T-helper 17 cell (primary cell): ENCODE measurements around the gene TRHDE. TPM values are rescaled to one million over a fixed set of nuclear protein-coding genes. Genes with fewer than 3 reads are reported as not detected.

Source experiments
- ATAC-seq: fragments of 150-1000 bp; cut with Tn5 transposase; 2 replicates; pipeline ENCODE4 v1.10.0; 2021; ENCODE audit warnings: mild to moderate bottlenecking, moderate library complexity
- DNase-seq, 3 donors: peaks; one replicate each; pipeline versions ENCODE4 v3.0.0 to v3.0.0-alpha.2; 2020 to 2021
- H3K9me3 ChIP-seq: one replicate; pipeline ENCODE4 v1.7.0; 2013; ENCODE audit warnings: low read length, mild to moderate bottlenecking; ENCODE audit not compliant: control insufficient read depth, poor library complexity, severe bottlenecking
- H3K27ac Mint-ChIP-seq: one replicate; pipeline ENCODE4 v1.8.0; 2022; ENCODE audit warnings: mild to moderate bottlenecking, moderate library complexity, mixed read lengths
- H3K27me3 Mint-ChIP-seq: one replicate; pipeline ENCODE4 v1.8.0; 2022; ENCODE audit warnings: mixed read lengths
- H3K36me3 Mint-ChIP-seq: one replicate; pipeline ENCODE4 v1.8.0; 2022; ENCODE audit warnings: low read depth, mixed read lengths
- H3K4me1 Mint-ChIP-seq: one replicate; pipeline ENCODE4 v1.8.0; 2022; ENCODE audit warnings: mild to moderate bottlenecking, mixed read lengths
- H3K4me3 Mint-ChIP-seq: one replicate; pipeline ENCODE4 v1.8.0; 2022; ENCODE audit warnings: mild to moderate bottlenecking, moderate library complexity, mixed read lengths
- total RNA-seq, 4 donors: library from RNA in 2 of 4; stranded (reverse) in 2 of 4; gene quantifications; one replicate each; pipeline ENCODE4 v1.2.3 and lab custom pipeline; 2022 to 2026

Gene TRHDE
- total RNA-seq, 2 donors from 2014 or later: 0.26 TPM; not detected in 1

DNA sequence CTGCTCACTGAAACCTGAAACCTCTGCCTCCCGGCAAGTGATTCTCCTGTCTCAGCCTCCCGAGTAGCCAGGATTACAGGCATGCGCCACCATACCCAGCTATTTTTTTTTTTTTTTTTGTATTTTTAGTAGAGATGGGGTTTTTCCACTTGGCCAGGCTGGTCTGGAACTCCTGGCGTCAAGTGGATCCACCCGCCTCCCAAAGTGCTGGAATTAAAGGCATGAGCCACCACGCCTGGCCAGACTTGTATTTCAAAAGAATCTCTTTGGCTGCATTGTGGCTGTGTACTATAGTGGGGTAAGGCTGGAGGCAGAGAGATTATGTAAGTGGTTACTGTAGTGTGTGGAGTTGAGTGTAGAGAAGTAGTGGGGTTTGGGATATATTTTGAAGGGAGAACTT, 35.1 kb downstream of the TRHDE start:
- H3K27ac Mint-ChIP-seq: no peak overlapping the region
- no peak overlapping the region for H3K4me3 Mint-ChIP-seq

DNA sequence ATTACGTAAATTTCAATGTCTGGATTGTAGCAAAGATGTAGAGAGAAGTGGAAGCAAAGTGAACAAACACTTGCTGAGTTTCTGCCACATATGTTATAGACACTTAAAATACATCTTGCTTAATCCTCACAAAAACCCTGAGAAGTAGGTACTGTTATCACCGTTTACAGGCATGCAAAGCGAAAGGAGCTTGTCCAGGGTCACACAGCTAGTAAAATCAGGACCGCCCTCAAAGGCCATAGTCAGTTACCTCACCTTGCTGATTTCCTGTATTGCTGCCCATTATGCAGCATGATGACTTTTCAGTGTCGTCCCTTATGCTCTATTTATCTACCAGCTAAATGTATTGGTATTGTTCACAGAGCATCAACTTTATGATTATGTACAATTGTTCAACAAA, 39.8 kb downstream of the TRHDE start:
- no peak overlapping the region for H3K4me3 Mint-ChIP-seq
- no peaks in the 10 kb centered on the region for H3K9me3 ChIP-seq
- no peak for DNase-seq
- peaks cover 2% of the 10 kb centered on the region for H3K36me3 Mint-ChIP-seq
- no peaks in the 10 kb centered on the region for H3K4me1 Mint-ChIP-seq
- no peaks in the 10 kb centered on the region for H3K27me3 Mint-ChIP-seq
- no peak overlapping the region for H3K27ac Mint-ChIP-seq
- no peak for ATAC-seq

More for the DNA sequence above, 35.1 kb downstream of the TRHDE start:
- no peaks in the 10 kb centered on the region for H3K4me1 Mint-ChIP-seq
- peaks cover 2% of the 10 kb centered on the region for H3K36me3 Mint-ChIP-seq
- no peaks in the 10 kb centered on the region for H3K9me3 ChIP-seq
- ATAC-seq (no peak), DNase-seq (no peak)
- no peaks in the 10 kb centered on the region for H3K27me3 Mint-ChIP-seq

DNA sequence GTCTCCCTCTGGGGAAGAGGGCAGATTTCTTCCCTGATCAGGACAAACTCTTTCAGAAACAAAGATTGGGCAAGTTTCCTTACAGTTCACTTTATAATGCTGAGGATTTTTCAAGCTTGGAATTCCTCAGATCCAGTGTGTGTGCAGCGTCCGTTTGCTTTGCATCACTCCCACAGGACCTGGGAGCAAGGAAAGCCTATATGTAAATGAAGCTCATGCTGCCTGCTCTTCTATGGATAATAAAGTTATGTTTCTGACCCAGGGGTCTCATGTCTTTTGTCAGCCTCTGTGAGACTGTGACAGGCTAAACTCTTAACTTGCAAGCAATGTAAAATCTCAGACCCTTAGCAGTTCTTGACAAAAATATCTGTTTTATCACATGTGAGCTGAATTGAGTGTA, 41.6 kb downstream of the TRHDE start:
- ATAC-seq: no peak
- Mint-ChIP-seq H3K27ac (no peak overlapping the region), H3K4me3 (no peak overlapping the region), H3K36me3 (peaks cover 2% of the 10 kb centered on the region), H3K27me3 (no peaks in the 10 kb centered on the region), H3K4me1 (no peaks in the 10 kb centered on the region)
- no peak for DNase-seq
- no peaks in the 10 kb centered on the region for H3K9me3 ChIP-seq

DNA sequence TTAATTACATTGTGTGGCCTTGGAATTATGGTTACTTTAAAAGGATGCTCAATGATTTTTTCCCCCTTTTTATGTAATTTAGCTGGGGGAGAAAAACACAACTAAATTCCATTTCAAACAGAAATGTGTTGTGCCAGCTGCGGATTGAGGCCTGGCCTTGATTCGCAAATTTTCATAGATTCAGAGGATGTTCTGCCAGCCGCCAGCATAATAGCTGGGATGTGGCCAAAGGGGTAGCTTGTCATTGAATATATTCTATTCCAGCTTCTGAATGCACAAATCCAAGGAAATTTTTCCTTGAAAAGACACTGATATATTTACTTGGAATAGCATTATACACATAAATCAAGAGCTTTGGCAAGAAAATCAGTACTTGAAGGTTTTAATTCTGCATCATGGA, 43.7 kb downstream of the TRHDE start:
- no peaks in the 10 kb centered on the region for H3K9me3 ChIP-seq
- Mint-ChIP-seq H3K4me1 (no peaks in the 10 kb centered on the region), H3K4me3 (no peak overlapping the region), H3K27ac (no peak overlapping the region), H3K36me3 (no peaks in the 10 kb centered on the region), H3K27me3 (no peaks in the 10 kb centered on the region)
- ATAC-seq (no peak), DNase-seq (no peak)

DNA sequence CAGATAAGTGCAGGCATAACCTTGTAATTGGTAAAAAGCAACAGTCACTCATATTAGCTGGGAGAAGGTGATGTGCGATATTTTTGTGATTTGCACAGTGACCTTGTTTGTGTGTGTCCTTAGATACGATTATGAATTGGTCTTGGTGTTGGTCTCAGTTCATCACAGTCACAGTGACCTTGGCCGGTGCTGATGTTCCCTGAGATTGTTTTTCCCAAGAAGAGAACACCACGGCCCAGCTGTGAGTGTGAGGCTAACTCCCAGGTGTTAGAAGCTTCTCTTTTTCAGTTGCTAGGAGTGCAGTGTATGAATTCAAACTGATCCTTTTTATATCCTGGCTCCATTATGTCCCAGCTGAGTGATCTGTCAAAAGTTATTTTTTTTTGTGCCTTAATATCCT, 46.2 kb downstream of the TRHDE start:
- H3K4me1 Mint-ChIP-seq: no peaks in the 10 kb centered on the region
- no peak for DNase-seq
- H3K9me3 ChIP-seq: no peaks in the 10 kb centered on the region
- no peak overlapping the region for H3K4me3 Mint-ChIP-seq
- no peaks in the 10 kb centered on the region for H3K27me3 Mint-ChIP-seq
- no peak overlapping the region for H3K27ac Mint-ChIP-seq
- H3K36me3 Mint-ChIP-seq: no peaks in the 10 kb centered on the region
- ATAC-seq: no peak

DNA sequence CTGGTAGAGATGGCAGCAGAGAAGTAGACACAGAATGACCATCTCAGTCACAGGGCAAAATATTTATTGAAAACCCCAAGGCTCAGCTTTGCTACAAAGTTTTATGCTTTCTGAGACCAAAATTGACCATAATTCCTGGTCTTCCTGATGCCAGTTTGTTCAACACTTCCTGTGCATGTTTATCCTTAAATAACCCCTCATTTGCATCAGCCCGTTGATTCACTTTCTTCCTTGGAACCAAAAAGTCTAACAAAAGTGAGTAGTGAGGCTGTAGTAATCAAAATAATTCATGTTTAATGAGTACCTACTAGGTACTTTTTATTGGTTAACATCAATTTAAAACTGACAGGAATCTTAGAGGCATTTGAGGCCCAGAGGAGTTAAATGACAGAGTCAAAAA, 51.7 kb downstream of the TRHDE start:
- no peak overlapping the region for H3K4me3 Mint-ChIP-seq
- ATAC-seq (no peak), DNase-seq (no peak)
- no peaks in the 10 kb centered on the region for H3K4me1 Mint-ChIP-seq
- no peaks in the 10 kb centered on the region for H3K27me3 Mint-ChIP-seq
- no peak overlapping the region for H3K27ac Mint-ChIP-seq
- H3K36me3 Mint-ChIP-seq: no peaks in the 10 kb centered on the region
- no peaks in the 10 kb centered on the region for H3K9me3 ChIP-seq

DNA sequence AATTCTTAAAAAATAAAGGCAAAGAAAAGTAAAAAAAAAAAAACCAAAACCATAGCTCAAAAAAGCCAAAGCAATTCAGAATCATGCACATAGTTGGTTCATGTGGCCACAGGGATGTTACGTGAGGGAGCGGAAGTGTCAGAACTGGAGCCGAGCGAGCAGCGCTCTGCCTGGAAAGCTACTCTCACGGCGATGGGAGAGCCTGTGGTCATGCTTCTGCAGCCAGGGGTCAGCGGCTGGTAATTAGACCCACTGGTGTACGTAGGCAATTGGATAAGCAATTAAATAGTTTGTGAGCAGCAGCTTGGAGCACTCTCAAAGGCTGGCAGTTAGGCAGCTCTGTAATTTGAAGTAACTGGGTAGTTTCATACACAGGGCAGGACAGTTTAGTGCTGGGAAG, 58.1 kb downstream of the TRHDE start:
- no peak for ATAC-seq
- no peak overlapping the region for H3K27ac Mint-ChIP-seq
- H3K4me3 Mint-ChIP-seq: no peak overlapping the region
- H3K27me3 Mint-ChIP-seq: no peaks in the 10 kb centered on the region
- H3K36me3 Mint-ChIP-seq: no peaks in the 10 kb centered on the region
- DNase-seq: no peak
- H3K4me1 Mint-ChIP-seq: no peaks in the 10 kb centered on the region
- H3K9me3 ChIP-seq: no peaks in the 10 kb centered on the region

DNA sequence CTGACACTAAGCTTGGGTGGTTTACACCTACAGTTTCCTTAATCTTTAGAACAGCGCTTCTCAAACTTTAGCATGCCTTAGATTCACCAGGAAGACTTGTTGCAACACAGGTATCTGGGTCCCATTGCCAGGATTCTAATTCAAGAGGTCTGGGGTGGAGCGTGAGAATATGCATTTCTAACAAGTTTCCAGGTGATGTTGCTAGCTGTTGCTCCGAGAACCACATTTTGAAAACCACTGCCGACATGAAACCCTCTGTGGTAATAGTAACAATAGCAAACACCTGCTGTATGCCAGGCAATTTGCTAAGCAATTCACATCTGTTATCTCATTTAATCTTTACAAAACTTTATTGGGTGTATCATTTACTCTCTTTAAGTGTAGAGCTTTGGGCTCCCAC, 58.6 kb downstream of the TRHDE start:
- H3K27ac Mint-ChIP-seq: no peak overlapping the region
- H3K4me3 Mint-ChIP-seq: no peak overlapping the region
- H3K27me3 Mint-ChIP-seq: no peaks in the 10 kb centered on the region
- ATAC-seq: no peak
- no peaks in the 10 kb centered on the region for H3K9me3 ChIP-seq
- no peaks in the 10 kb centered on the region for H3K36me3 Mint-ChIP-seq
- no peak for DNase-seq
- no peaks in the 10 kb centered on the region for H3K4me1 Mint-ChIP-seq

DNA sequence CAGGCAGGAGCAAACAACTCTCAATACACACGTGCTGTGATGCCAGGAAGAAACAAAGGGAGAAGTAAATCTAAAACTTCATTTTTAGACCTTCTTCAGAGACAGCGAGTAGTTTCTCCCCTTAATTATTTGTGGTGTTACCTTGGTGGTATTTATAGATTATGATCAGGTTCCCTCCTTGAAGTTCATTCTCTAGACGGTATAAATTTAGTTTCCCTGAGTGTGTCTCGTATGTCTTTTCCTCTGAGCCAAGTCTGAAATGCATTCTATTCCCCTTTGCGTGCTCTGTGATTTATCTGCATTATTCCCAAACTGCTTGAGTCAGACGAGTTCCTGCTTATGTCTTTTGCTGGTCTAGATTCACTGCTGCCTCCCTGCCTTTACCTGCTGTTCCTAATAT, 65.2 kb downstream of the TRHDE start:
- no peak overlapping the region for H3K27ac Mint-ChIP-seq
- H3K9me3 ChIP-seq: no peaks in the 10 kb centered on the region
- H3K4me3 Mint-ChIP-seq: no peak overlapping the region
- no peaks in the 10 kb centered on the region for H3K36me3 Mint-ChIP-seq
- no peak for DNase-seq
- H3K27me3 Mint-ChIP-seq: no peaks in the 10 kb centered on the region
- no peak for ATAC-seq
- H3K4me1 Mint-ChIP-seq: no peaks in the 10 kb centered on the region

DNA sequence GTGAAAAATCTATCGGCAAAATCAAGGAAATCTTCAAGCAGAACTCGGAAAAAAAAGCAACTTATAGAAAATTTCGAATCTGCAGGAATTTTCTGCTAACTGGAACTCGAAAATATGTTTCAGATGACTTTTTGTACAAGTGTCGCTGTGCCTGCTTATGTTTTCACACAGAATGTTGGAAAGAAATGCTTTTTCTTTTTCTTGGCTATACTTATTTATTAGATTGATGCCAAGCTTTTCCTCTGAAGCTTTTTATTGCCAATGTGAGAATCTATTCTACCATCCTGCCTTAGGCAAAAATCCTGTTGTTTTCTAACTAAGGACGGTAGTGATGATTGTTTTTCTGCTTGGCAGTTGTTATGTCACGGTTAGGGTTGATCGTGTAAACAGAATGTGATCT, 65.8 kb downstream of the TRHDE start:
- Mint-ChIP-seq H3K36me3 (no peaks in the 10 kb centered on the region), H3K4me1 (no peaks in the 10 kb centered on the region), H3K27ac (no peak overlapping the region), H3K27me3 (no peaks in the 10 kb centered on the region), H3K4me3 (no peak overlapping the region)
- DNase-seq: no peak
- ATAC-seq: no peak
- H3K9me3 ChIP-seq: no peaks in the 10 kb centered on the region

DNA sequence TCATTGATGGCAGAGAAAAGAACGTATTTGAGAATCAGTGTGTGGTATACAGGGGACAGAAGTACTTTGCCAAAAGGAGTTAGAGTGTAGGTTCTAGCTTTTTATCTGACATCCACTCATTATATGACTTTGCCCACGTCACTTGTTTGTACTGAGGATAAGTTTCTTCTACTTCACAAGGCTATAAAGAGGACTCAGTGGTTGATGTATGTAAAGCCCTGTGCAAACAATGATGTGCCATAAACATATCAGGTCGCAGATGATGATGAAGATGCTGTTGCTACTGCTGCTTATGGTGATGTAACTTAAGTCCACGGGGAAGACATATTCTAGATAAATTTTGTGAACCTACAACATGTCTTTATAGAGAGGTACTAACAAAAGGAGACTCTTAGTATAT, 66.3 kb downstream of the TRHDE start:
- ATAC-seq (no peak), DNase-seq (no peak)
- Mint-ChIP-seq H3K27me3 (no peaks in the 10 kb centered on the region), H3K4me1 (no peaks in the 10 kb centered on the region), H3K27ac (no peak overlapping the region), H3K36me3 (no peaks in the 10 kb centered on the region), H3K4me3 (no peak overlapping the region)
- no peaks in the 10 kb centered on the region for H3K9me3 ChIP-seq

DNA sequence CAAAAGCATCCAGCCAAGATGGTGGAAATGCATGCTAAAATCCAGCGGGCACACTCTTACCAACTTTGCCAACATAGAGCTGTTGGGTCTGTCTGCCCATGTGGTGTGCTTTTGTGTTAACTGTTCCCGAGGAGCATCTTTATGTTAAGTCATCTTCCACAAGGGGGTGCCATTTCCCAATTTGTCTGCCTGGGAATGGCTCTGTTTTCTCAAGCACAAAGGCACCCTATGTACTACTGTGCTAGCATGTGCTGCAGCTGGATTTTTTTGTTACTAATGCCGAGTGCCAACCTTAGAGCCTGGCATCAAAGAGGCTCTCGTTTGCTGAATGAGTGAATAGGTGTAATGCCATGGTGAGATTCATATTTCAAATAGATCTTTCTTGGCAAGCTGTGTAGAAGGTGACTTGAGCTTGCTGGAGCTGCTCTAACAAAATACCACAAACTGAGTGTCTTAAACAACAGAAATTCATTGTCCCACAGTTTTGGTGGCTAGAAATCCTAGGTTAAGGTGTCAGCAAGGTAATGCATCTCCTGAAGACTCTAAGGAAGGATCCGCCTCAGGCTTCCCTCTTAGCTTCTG, 74.3 kb downstream of the TRHDE start:
- ATAC-seq: peak; percentile 48
- H3K4me3 Mint-ChIP-seq: no peak overlapping the region
- no peaks in the 10 kb centered on the region for H3K36me3 Mint-ChIP-seq
- H3K27ac Mint-ChIP-seq: no peak overlapping the region
- H3K4me1 Mint-ChIP-seq: no peaks in the 10 kb centered on the region
- DNase-seq: no peak
- no peaks in the 10 kb centered on the region for H3K27me3 Mint-ChIP-seq
- H3K9me3 ChIP-seq: no peaks in the 10 kb centered on the region

DNA sequence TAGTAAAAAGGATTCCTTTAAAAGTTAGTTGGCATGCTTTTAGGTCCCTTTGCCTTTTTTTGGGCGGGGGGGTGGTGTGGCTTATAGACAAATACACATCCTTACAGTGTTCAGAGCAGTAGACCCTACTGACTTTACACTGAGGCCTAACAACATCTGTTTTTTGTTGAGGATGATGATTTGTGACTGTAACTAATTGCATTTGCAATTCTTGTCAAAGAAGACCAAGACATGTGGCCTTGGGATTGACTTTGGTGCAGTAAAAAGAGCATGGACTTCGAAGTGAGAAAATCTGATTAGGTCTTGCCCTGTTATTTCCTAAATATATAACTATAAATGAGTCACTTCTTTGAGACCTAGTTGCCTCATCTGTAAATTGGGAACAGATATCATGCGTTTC, 77.3 kb downstream of the TRHDE start:
- Mint-ChIP-seq H3K27ac (no peak overlapping the region), H3K4me1 (no peaks in the 10 kb centered on the region), H3K27me3 (no peaks in the 10 kb centered on the region), H3K36me3 (no peaks in the 10 kb centered on the region), H3K4me3 (no peak overlapping the region)
- no peaks in the 10 kb centered on the region for H3K9me3 ChIP-seq
- ATAC-seq: no peak
- no peak for DNase-seq

DNA sequence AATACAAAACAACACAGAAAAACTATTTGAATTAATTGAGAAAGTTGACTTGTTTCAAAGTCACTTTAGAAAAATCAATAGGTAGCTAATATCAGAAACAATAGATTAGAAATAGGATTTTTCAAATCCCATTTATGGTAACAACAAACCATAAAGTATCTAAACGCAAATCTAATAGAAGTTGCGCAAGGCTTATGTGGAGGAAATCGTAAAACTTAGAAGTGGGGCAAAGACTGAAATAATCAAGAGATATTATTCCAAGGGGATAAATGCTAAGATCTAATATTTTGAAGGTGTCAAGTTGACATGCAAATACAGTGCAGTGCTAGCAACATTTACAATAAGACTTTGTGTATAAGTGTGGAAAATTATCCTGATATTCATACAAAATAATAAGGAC, 87.2 kb downstream of the TRHDE start:
- H3K36me3 Mint-ChIP-seq: no peaks in the 10 kb centered on the region
- H3K9me3 ChIP-seq: no peaks in the 10 kb centered on the region
- ATAC-seq (no peak), DNase-seq (no peak)
- no peak overlapping the region for H3K4me3 Mint-ChIP-seq
- H3K27ac Mint-ChIP-seq: no peak overlapping the region
- H3K4me1 Mint-ChIP-seq: no peaks in the 10 kb centered on the region
- H3K27me3 Mint-ChIP-seq: no peaks in the 10 kb centered on the region
